A673 (cell line): Measurements from ENCODE around the gene RMND1.

Source experiments
- CTCF ChIP-seq: fragments of 300-800, 200-600 bp; sonication (generic); conservative IDR thresholded peaks from 2 replicates; pipeline ENCODE4 v1.5.1; 2017; ENCODE audit warnings: low read depth, mild to moderate bottlenecking, antibody characterized with exemption, low read length, moderate library complexity, mixed read lengths
- EZH2 ChIP-seq: fragments of 200-600 bp; sonication (generic); IDR thresholded peaks from 2 replicates; pipeline ENCODE4 v1.6.1; 2017; ENCODE audit warnings: borderline replicate concordance, low read depth, mild to moderate bottlenecking, mixed read lengths, antibody characterized with exemption, low read length; ENCODE audit not compliant: poor library complexity, severe bottlenecking

- TF ChIP-seq CTCF (no peak), EZH2 (no peak)
Observed at GRCh38 chr6:151409679-151410078, 42.2 kb downstream of the RMND1 start.
